Endodermal cell (in vitro differentiated cells): ENCODE data around the gene RERE. TPM values are rescaled to one million over a fixed set of nuclear protein-coding genes. Genes with fewer than 3 reads are reported as not detected.

Source experiments
- DNase-seq: peaks from one replicate; pipeline ENCODE4 v3.0.0-alpha.2; 2017
- H3K27ac ChIP-seq: 2 replicates; pipeline ENCODE4 v1.5.1; 2013; ENCODE audit warnings: mild to moderate bottlenecking, low read depth, low read length, moderate library complexity
- H3K27me3 ChIP-seq: 2 replicates; pipeline ENCODE4 v1.6.1; 2013; ENCODE audit warnings: mild to moderate bottlenecking, low read length, moderate library complexity; ENCODE audit not compliant: insufficient read depth, control insufficient read depth, poor library complexity, severe bottlenecking
- H3K36me3 ChIP-seq: 2 replicates; pipeline ENCODE4 v1.7.0; 2013; ENCODE audit warnings: mild to moderate bottlenecking, low read length, moderate library complexity; ENCODE audit not compliant: control insufficient read depth, insufficient read depth
- H3K4me1 ChIP-seq: one replicate; pipeline ENCODE4 v1.7.0; 2013; ENCODE audit warnings: low read length; ENCODE audit not compliant: control insufficient read depth, insufficient read depth
- H3K4me3 ChIP-seq: 2 replicates; pipeline ENCODE4 v1.5.1; 2013; ENCODE audit warnings: mild to moderate bottlenecking, low read length, moderate library complexity
- H3K9ac ChIP-seq: 2 replicates; pipeline ENCODE4 v1.6.1; 2013; ENCODE audit warnings: mild to moderate bottlenecking, low read length, moderate library complexity; ENCODE audit not compliant: poor library complexity, severe bottlenecking; ENCODE audit errors: extremely low read depth
- H3K9me3 ChIP-seq: 2 replicates; pipeline ENCODE4 v1.6.1; 2013; ENCODE audit warnings: mild to moderate bottlenecking, low read length, moderate library complexity; ENCODE audit not compliant: control insufficient read depth
- H3K27ac Mint-ChIP-seq: 2 replicates; pipeline ENCODE4 v1.8.0; 2020; ENCODE audit warnings: mixed read lengths
- H3K27me3 Mint-ChIP-seq: 2 replicates; pipeline ENCODE4 v1.8.0; 2021; ENCODE audit warnings: mild to moderate bottlenecking, mixed read lengths; ENCODE audit not compliant: insufficient read depth
- H3K36me3 Mint-ChIP-seq: 2 replicates; pipeline ENCODE4 v1.8.0; 2020; ENCODE audit warnings: low read depth, mixed read lengths
- H3K4me1 Mint-ChIP-seq: 2 replicates; pipeline ENCODE4 v1.8.0; 2020; ENCODE audit warnings: mixed read lengths
- H3K4me3 Mint-ChIP-seq: 2 replicates; pipeline ENCODE4 v1.8.0; 2020; ENCODE audit warnings: mild to moderate bottlenecking, moderate library complexity, mixed read lengths
- H3K9me3 Mint-ChIP-seq: 2 replicates; pipeline ENCODE4 v1.8.0; 2020; ENCODE audit warnings: mild to moderate bottlenecking, mixed read lengths
- CTCF ChIP-seq: fragments of 200-600 bp; sonication (generic); conservative IDR thresholded peaks from 2 replicates; pipeline ENCODE4 v1.5.0; 2021; ENCODE audit warnings: antibody characterized with exemption, mild to moderate bottlenecking
- WGBS, 2 experiments: methylation state at CpG; one replicate each; pipeline versions ENCODE4 v1.1.5 to v1.1.7; 2013; ENCODE audit warnings: missing lambda C conversion rate in 2 of 2, mixed read lengths in 1 of 2; ENCODE audit not compliant: insufficient coverage in 1 of 2, insufficient read length in 1 of 2; 5-methylcytosine and 5-hydroxymethylcytosine counted together
- total RNA-seq, 2 donors: library from RNA; stranded (reverse); fragmentation: NEBNext Ultra II Directional in 1 of 2; extraction: Animal tissue kit (Norgen Biotek cat#: 25700) in 1 of 2; gene quantifications; 2 replicates in 1 of 2; 3 replicates in 1 of 2; pipeline ENCODE4 v1.2.1, GENCODE V29; 2021

Gene RERE
- total RNA-seq, 2 donors from 2014 or later: 159 to 179 TPM

- no peak overlapping the region for H3K9ac ChIP-seq
- H3K9me3 ChIP-seq: no peaks in the 10 kb centered on the region
- DNase-seq: no peak
- Mint-ChIP-seq H3K9me3 (peaks cover 4% of the 10 kb centered on the region), H3K36me3 (no peaks in the 10 kb centered on the region), H3K27ac (no peak overlapping the region), H3K4me1 (no peaks in the 10 kb centered on the region), H3K27me3 (no peaks in the 10 kb centered on the region), H3K4me3 (no peak overlapping the region)
- H3K36me3 ChIP-seq: no peaks in the 10 kb centered on the region
- no peak for TF ChIP-seq CTCF
- no peaks in the 10 kb centered on the region for H3K4me1 ChIP-seq
- WGBS, 2 experiments: 95% methylated on average over 19 to 26 of the region's 26 CpGs
- H3K4me3 ChIP-seq: no peak overlapping the region
- H3K27me3 ChIP-seq: no peaks in the 10 kb centered on the region
- H3K27ac ChIP-seq: no peak overlapping the region
These were observed 478.8 kb downstream of the RERE start for GRCh38 chr1:8338526-8339202.

GRCh38 chr1:8337776-8338525 lies 479.5 kb downstream of the RERE start:
- H3K27ac ChIP-seq: no peak overlapping the region
- TF ChIP-seq CTCF: no peak
- no peaks in the 10 kb centered on the region for H3K36me3 ChIP-seq
- Mint-ChIP-seq H3K27me3 (no peaks in the 10 kb centered on the region), H3K36me3 (no peaks in the 10 kb centered on the region), H3K27ac (no peak overlapping the region), H3K4me3 (no peak overlapping the region), H3K9me3 (peaks cover 4% of the 10 kb centered on the region), H3K4me1 (no peaks in the 10 kb centered on the region)
- H3K9ac ChIP-seq: no peak overlapping the region
- 95 to 98% methylated on average over 16 to 25 of the region's 25 CpGs for WGBS, 2 experiments
- no peak overlapping the region for H3K4me3 ChIP-seq
- H3K27me3 ChIP-seq: no peaks in the 10 kb centered on the region
- no peaks in the 10 kb centered on the region for H3K9me3 ChIP-seq
- H3K4me1 ChIP-seq: no peaks in the 10 kb centered on the region
- no peak for DNase-seq

GRCh38 chr1:8335246-8335645 lies 482.2 kb downstream of the RERE start:
- H3K4me3 Mint-ChIP-seq: no peak overlapping the region
- Histone ChIP-seq H3K4me3 (no peak overlapping the region), H3K27me3 (no peaks in the 10 kb centered on the region), H3K4me1 (no peaks in the 10 kb centered on the region), H3K9me3 (no peaks in the 10 kb centered on the region), H3K9ac (no peak overlapping the region), H3K27ac (no peak overlapping the region), H3K36me3 (no peaks in the 10 kb centered on the region)
- no peaks in the 10 kb centered on the region for H3K36me3 Mint-ChIP-seq
- H3K4me1 Mint-ChIP-seq: no peaks in the 10 kb centered on the region
- no peaks in the 10 kb centered on the region for H3K27me3 Mint-ChIP-seq
- 94 to 95% methylated on average over 23 to 27 of the region's 27 CpGs for WGBS, 2 experiments
- peaks cover 4% of the 10 kb centered on the region for H3K9me3 Mint-ChIP-seq
- TF ChIP-seq CTCF: no peak
- no peak overlapping the region for H3K27ac Mint-ChIP-seq
- no peak for DNase-seq
